ENCODE data around the gene SLC8A1.

DNA sequence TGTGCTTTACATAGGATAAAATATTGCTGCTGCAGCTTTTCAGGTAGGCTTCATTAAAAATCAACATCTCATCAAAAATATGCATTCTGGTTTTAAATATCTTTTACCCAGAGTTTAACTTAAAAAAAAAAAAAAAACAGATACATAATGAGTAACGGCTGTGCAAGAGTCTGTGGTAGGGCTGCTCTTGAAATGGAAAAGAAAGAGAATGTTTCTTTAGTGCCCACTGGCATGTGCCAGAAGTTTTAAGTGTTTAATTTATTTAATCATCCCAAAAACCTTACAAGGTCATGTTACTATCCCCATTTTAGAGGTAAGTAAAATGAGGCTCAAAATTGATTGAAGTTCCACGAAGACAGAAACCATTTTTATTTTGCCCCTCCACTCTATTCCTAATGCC is 92.1 kb downstream of the SLC8A1 start:
- TF ChIP-seq TAF1 (IDR thresholded peaks at IDR 0.05; ENCODE audit: borderline replicate concordance, low read depth, low read length) = no peak
- no peak for TF ChIP-seq BACH1 (IDR thresholded peaks at IDR 0.05; ENCODE audit: borderline replicate concordance)
- TF ChIP-seq FOXK2 (IDR thresholded peaks at IDR 0.05) = no peak
- no peak for TF ChIP-seq CTCF (IDR thresholded peaks at IDR 0.05 in 2 of 3, conservative IDR thresholded peaks at IDR 0.05 in 1 of 3; ENCODE audit: control insufficient read depth in 2 of 3, extremely low read depth in 1 of 3, insufficient read depth in 1 of 3, low read depth in 3 of 3, low read length in 3 of 3)
- TF ChIP-seq POLR2A (IDR thresholded peaks at IDR 0.05; ENCODE audit: low read depth, low read length) = no peak
- no peak for TF ChIP-seq HDGF (IDR thresholded peaks at IDR 0.05)
- no peak for TF ChIP-seq SMC3 (IDR thresholded peaks at IDR 0.05; ENCODE audit: borderline replicate concordance, low read length)
- no peak for TF ChIP-seq SRF (IDR thresholded peaks at IDR 0.05; ENCODE audit: low read depth in 2 of 2, low read length in 2 of 2)
- no peak for TF ChIP-seq NRF1 (conservative IDR thresholded peaks at IDR 0.05; ENCODE audit: low read depth, low read length)

Data from GM12878 (cell line).